ENCODE results near the gene GCDH.
"Not testable (repeated sequence)": the region's sequence is repeated elsewhere in the genome, so short reads cannot be mapped to it uniquely, and the experiment has no call there.

GCDH gene

GRCh38 chr19:12890787-12891552 is at the start of gene GCDH:
GCDH (plus strand) TSS chr19:12891160; CDS start chr19:12891305, 145 bp downstream.
- peak; percentile 99 for DNase-seq (ENCODE audit: low read depth in 2 of 2)
- no peak for TF ChIP-seq CTCF (IDR thresholded peaks at IDR 0.05; ENCODE audit: low read depth, low read length)
- H3K4me3 ChIP-seq (replicated peaks in 1 of 2; ENCODE audit: low read depth in 2 of 2, low read length in 2 of 2): peak within 1 kb of the TSS; percentile 97 to 98

- DNase-seq (ENCODE audit: low read depth in 2 of 2): no peak
- H3K4me3 ChIP-seq (replicated peaks in 1 of 2; ENCODE audit: low read depth in 2 of 2, low read length in 2 of 2): no peak overlapping the region
- TF ChIP-seq CTCF (IDR thresholded peaks at IDR 0.05; ENCODE audit: low read depth, low read length): no peak
These were observed 48.4 kb upstream of the GCDH start for GRCh38 chr19:12842511-12842910.

- DNase-seq (ENCODE audit: low read depth in 2 of 2): no peak
- no peak for TF ChIP-seq CTCF (IDR thresholded peaks at IDR 0.05; ENCODE audit: low read depth, low read length)
- no peak overlapping the region for H3K4me3 ChIP-seq (replicated peaks in 1 of 2; ENCODE audit: low read depth in 2 of 2, low read length in 2 of 2)
These were observed 47.6 kb upstream of the GCDH start for GRCh38 chr19:12843328-12843727.

GRCh38 chr19:12843999-12844732 is 46.8 kb upstream of the GCDH start:
- TF ChIP-seq CTCF (IDR thresholded peaks at IDR 0.05; ENCODE audit: low read depth, low read length): no peak
- DNase-seq (ENCODE audit: low read depth in 2 of 2): no peak
- H3K4me3 ChIP-seq (replicated peaks in 1 of 2; ENCODE audit: low read depth in 2 of 2, low read length in 2 of 2): no peak overlapping the region

GRCh38 chr19:12846613-12847012 is 44.3 kb upstream of the GCDH start:
- H3K4me3 ChIP-seq (replicated peaks in 1 of 2; ENCODE audit: low read depth in 2 of 2, low read length in 2 of 2): not testable (repeated sequence)

GRCh38 chr19:12847159-12848139 is 43.5 kb upstream of the GCDH start:
- DNase-seq (ENCODE audit: low read depth in 2 of 2): peak; percentile 80 to 82
- peak overlapping the region; percentile 13 to 32 for H3K4me3 ChIP-seq (replicated peaks in 1 of 2; ENCODE audit: low read depth in 2 of 2, low read length in 2 of 2)
- TF ChIP-seq CTCF (IDR thresholded peaks at IDR 0.05; ENCODE audit: low read depth, low read length): peak; percentile 68

More at GRCh38 chr19:12846613-12847012, 44.3 kb upstream of the GCDH start:
- DNase-seq (ENCODE audit: low read depth in 2 of 2): not testable (repeated sequence)

Data from cardiac fibroblast (primary cell).